ENCODE results near the gene BCAS3. TPM values are rescaled to one million over a fixed set of nuclear protein-coding genes. Genes with fewer than 3 reads are reported as not detected.

Gene BCAS3
- polyA plus RNA-seq, 3 donors: 10.3 to 19.1 (median 14.7) TPM

DNA sequence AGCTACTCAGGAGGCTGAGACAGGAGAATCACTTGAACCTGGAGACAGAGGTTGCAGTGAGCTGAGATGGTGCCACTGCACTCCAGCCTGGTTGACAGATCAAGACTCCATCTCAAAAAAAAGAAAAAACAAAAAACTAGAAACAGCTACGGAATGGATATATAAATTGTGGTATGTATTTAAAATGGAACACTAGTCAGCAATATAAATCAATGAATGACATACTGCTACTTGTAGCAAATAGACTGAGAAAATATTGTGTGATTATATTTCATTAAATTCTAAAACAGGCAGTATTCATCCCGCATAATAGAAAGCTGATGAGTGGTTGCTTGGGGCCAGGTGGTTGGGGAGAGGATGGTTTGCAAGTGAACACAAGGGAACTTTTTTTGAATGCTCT lies 261.7 kb downstream of the BCAS3 start:
- H3K4me1 Mint-ChIP-seq: peaks cover 4% of the 10 kb centered on the region
- peaks cover 0 to 2% (median 0%) of the 10 kb centered on the region in 3 donors for H3K27me3 Mint-ChIP-seq (ENCODE audit: low read depth in 3 of 3)
- TF ChIP-seq, protein P1, sequence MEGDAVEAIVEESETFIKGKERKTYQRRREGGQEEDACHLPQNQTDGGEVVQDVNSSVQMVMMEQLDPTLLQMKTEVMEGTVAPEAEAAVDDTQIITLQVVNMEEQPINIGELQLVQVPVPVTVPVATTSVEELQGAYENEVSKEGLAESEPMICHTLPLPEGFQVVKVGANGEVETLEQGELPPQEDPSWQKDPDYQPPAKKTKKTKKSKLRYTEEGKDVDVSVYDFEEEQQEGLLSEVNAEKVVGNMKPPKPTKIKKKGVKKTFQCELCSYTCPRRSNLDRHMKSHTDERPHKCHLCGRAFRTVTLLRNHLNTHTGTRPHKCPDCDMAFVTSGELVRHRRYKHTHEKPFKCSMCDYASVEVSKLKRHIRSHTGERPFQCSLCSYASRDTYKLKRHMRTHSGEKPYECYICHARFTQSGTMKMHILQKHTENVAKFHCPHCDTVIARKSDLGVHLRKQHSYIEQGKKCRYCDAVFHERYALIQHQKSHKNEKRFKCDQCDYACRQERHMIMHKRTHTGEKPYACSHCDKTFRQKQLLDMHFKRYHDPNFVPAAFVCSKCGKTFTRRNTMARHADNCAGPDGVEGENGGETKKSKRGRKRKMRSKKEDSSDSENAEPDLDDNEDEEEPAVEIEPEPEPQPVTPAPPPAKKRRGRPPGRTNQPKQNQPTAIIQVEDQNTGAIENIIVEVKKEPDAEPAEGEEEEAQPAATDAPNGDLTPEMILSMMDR (IDR thresholded peaks at IDR 0.05): no peak

GRCh38 chr17:60941028-60941427 lies 263.4 kb downstream of the BCAS3 start:
- Mint-ChIP-seq H3K4me1 (peaks cover 4% of the 10 kb centered on the region), H3K36me3 (no peaks in the 10 kb centered on the region), H3K4me3 (no peak overlapping the region), H3K9me3 (peaks cover 0 to 3% (median 0%) of the 10 kb centered on the region in 7 donors), H3K27me3 (ENCODE audit: low read depth in 3 of 3) (peaks cover 0 to 2% (median 0%) of the 10 kb centered on the region in 3 donors), H3K27ac (no peak overlapping the region)
- no peaks in the 10 kb centered on the region for H4K20me1 ChIP-seq (ENCODE audit: insufficient read depth, low read length)
- intact Hi-C loops (cut with micrococcal nuclease): no loop called here
- no peaks in the 10 kb centered on the region for H3K27me3 ChIP-seq (ENCODE audit: control insufficient read depth in 2 of 2, insufficient read depth in 2 of 2, low read length in 2 of 2)
- H3K27ac ChIP-seq (ENCODE audit: low read depth in 1 of 2, low read length in 2 of 2): no peak overlapping the region
- H3K4me1 ChIP-seq (ENCODE audit: control insufficient read depth in 1 of 2, insufficient read depth in 2 of 2, low read length in 2 of 2): no peaks in the 10 kb centered on the region
- H3K9me3 ChIP-seq (replicated peaks in 1 of 2; ENCODE audit: control insufficient read depth in 1 of 2, insufficient read depth in 1 of 2, low read length in 2 of 2): no peaks in the 10 kb centered on the region
- no peak overlapping the region for H3K9ac ChIP-seq (ENCODE audit: insufficient read depth, low read length, poor library complexity, severe bottlenecking)
- H3K4me3 ChIP-seq (replicated peaks in 1 of 3; ENCODE audit: low read depth in 2 of 3, low read length in 3 of 3): no peak overlapping the region
- H2AFZ ChIP-seq (ENCODE audit: insufficient read depth, low read depth, low read length, poor library complexity, severe bottlenecking): no peak overlapping the region
- DNase-seq: no peak
- H3K79me2 ChIP-seq (ENCODE audit: insufficient read depth, low read length): no peaks in the 10 kb centered on the region
- WGBS (ENCODE audit: insufficient coverage): no CpG with 5 or more reads among the region's 5 CpGs
- no peaks in the 10 kb centered on the region for H3K36me3 ChIP-seq (replicated peaks in 1 of 2; ENCODE audit: control insufficient read depth in 1 of 2, insufficient read depth in 2 of 2, low read length in 2 of 2)
- TF ChIP-seq, protein P1 (IDR thresholded peaks at IDR 0.05): no peak
- H3K4me2 ChIP-seq (replicated peaks; ENCODE audit: extremely low read depth, low read length, poor library complexity, severe bottlenecking): no peak overlapping the region

More for the DNA sequence above, 261.7 kb downstream of the BCAS3 start:
- no peaks in the 10 kb centered on the region for H3K27me3 ChIP-seq (ENCODE audit: control insufficient read depth in 2 of 2, insufficient read depth in 2 of 2, low read length in 2 of 2)
- no peak overlapping the region for H2AFZ ChIP-seq (ENCODE audit: insufficient read depth, low read depth, low read length, poor library complexity, severe bottlenecking)
- no peaks in the 10 kb centered on the region for H3K79me2 ChIP-seq (ENCODE audit: insufficient read depth, low read length)
- Mint-ChIP-seq H3K36me3 (no peaks in the 10 kb centered on the region), H3K9me3 (peaks cover 0 to 2% (median 0%) of the 10 kb centered on the region in 7 donors), H3K27ac (no peak overlapping the region), H3K4me3 (no peak overlapping the region)
- no peak overlapping the region for H3K4me3 ChIP-seq (replicated peaks in 1 of 3; ENCODE audit: low read depth in 2 of 3, low read length in 3 of 3)
- no peaks in the 10 kb centered on the region for H3K9me3 ChIP-seq (replicated peaks in 1 of 2; ENCODE audit: control insufficient read depth in 1 of 2, insufficient read depth in 1 of 2, low read length in 2 of 2)
- no peaks in the 10 kb centered on the region for H4K20me1 ChIP-seq (ENCODE audit: insufficient read depth, low read length)
- no peak overlapping the region for H3K27ac ChIP-seq (ENCODE audit: low read depth in 1 of 2, low read length in 2 of 2)
- H3K36me3 ChIP-seq (replicated peaks in 1 of 2; ENCODE audit: control insufficient read depth in 1 of 2, insufficient read depth in 2 of 2, low read length in 2 of 2): no peaks in the 10 kb centered on the region
- WGBS (ENCODE audit: insufficient coverage): no CpG with 5 or more reads among the region's 2 CpGs
- no peaks in the 10 kb centered on the region for H3K4me1 ChIP-seq (ENCODE audit: control insufficient read depth in 1 of 2, insufficient read depth in 2 of 2, low read length in 2 of 2)
- no peak overlapping the region for H3K9ac ChIP-seq (ENCODE audit: insufficient read depth, low read length, poor library complexity, severe bottlenecking)
- intact Hi-C loops (cut with micrococcal nuclease): no loop called here
- no peak overlapping the region for H3K4me2 ChIP-seq (replicated peaks; ENCODE audit: extremely low read depth, low read length, poor library complexity, severe bottlenecking)
- no peak for DNase-seq

Measured in CD14-positive monocyte (primary cell).